Neuron (in vitro differentiated cells): ENCODE results near the gene ANKRD22.

Experiments
- H2AFZ ChIP-seq: one replicate; pipeline ENCODE4 v1.6.1; 2013; ENCODE audit warnings: low read depth, mild to moderate bottlenecking, inconsistent platforms, low read length, moderate library complexity
- H3K27me3 ChIP-seq: one replicate; pipeline ENCODE4 v1.6.1; 2013; ENCODE audit warnings: low read length; ENCODE audit not compliant: insufficient read depth
- H3K36me3 ChIP-seq: one replicate; pipeline ENCODE4 v1.6.1; 2013; ENCODE audit warnings: low read length; ENCODE audit not compliant: insufficient read depth
- H3K4me1 ChIP-seq: one replicate; pipeline ENCODE4 v1.6.1; 2013; ENCODE audit warnings: low read length; ENCODE audit not compliant: insufficient read depth
- H3K4me3 ChIP-seq: 2 replicates; pipeline ENCODE4 v1.5.1; 2013; ENCODE audit warnings: mild to moderate bottlenecking, low read length, moderate library complexity
- H3K9me3 ChIP-seq: one replicate; pipeline ENCODE4 v1.6.1; 2013; ENCODE audit warnings: low read length

The ANKRD22 gene

DNA sequence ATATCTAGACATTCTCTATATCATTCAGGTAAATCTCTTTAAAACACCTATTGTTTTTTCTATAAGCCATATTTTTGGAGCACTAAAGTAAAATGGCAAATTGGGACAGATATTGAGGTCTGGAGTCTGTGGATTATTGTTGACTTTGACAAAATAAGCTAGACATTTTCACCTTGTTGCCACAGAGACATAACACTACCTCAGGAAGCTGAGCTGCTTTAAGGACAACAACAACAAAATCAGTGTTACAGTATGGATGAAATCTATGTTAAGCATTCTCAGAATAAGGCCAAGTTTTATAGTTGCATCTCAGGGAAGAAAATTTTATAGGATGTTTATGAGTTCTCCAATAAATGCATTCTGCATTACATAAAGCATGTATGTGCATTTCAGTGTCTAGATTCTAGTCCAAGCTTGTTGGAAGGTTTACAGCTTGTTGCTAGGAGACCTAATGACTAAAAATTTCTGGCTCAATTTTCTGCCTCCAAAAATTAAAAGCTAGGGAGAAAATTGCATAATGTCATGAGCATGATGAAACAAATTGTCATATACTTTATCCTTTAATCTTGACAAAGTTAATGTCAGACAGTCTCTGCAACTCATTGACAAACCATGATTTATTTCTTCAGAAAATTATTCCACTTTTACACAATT, 30.8 kb downstream of the ANKRD22 start:
- Histone ChIP-seq H3K9me3 (no peaks in the 10 kb centered on the region), H3K4me3 (no peak overlapping the region), H3K27me3 (no peaks in the 10 kb centered on the region), H2AFZ (no peak overlapping the region), H3K4me1 (no peaks in the 10 kb centered on the region), H3K36me3 (no peaks in the 10 kb centered on the region)

DNA sequence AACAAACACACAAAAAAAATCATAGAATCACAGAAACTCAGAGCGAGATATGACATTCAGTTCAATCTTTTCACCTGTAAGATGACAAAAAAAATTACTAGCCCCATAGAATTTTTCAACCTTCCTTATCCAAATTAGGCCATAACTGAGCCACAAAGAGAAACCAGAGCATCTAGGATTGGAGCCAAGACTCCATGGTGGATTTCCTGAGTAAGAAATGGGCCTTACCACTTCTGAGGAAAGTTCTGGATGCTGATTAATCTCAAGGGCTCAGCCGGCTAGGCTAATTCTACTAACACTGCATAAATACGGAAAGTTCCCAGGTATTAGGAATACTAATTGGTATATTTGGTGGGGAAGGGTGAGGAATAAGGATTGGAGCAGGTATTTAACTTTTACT, 32.4 kb downstream of the ANKRD22 start:
- Histone ChIP-seq H3K4me3 (no peak overlapping the region), H3K36me3 (no peaks in the 10 kb centered on the region), H3K9me3 (no peaks in the 10 kb centered on the region), H2AFZ (no peak overlapping the region), H3K27me3 (no peaks in the 10 kb centered on the region), H3K4me1 (no peaks in the 10 kb centered on the region)

DNA sequence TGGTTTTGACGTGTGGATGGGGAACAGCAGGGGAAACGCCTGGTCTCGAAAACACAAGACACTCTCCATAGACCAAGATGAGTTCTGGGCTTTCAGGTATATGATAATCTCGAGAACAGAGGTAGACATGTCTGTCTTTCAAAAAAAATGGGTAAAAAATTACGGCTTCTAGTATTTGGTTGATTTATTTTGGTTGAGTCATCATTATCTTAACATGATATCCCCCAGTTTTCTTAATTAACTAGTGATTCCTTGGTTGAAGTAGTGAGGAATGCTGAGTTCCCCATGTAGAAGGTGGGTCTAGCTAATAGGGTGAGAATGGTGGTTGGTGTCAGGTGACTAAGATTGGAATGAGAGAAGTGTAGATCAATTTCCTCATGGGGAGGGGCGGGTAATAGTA, 38.4 kb downstream of the ANKRD22 start:
- Histone ChIP-seq H3K27me3 (peaks cover 7% of the 10 kb centered on the region), H3K9me3 (no peaks in the 10 kb centered on the region), H3K4me3 (no peak overlapping the region), H3K36me3 (no peaks in the 10 kb centered on the region), H2AFZ (no peak overlapping the region), H3K4me1 (no peaks in the 10 kb centered on the region)

DNA sequence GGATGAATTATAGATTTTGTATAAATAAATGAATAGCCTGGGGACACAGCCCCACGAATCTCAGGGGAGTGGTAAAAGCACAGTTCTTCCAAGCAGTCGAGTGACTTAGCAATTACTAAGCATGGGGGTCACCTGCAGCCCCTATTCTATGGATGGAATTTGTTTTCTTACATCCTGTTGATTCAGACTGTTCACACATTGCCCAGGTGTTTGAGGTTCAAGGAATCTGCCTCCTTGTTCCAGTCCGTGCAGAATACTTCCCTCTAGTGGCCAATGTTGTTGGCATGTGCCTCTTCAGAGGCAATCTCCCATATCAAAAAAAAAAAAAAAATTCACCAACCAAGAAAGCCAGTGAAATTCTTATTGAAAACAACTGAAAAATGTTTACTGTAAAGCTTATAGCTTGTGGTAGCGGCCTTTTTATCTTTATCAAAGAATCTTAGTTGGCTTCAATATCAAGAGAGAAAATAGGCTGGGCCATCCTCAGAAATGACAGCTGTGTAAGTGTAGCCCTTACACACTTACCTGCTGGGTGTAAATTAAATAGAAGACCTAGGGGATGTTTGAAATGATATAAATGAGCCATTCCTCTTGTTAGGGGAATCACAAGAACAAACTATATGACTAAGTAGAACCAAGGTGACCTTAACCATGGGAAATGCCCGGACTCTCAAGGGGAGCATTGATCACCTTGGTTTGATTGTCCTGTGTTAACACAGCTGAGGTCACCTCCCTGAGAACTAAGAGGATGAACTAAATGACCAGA, 41.3 kb downstream of the ANKRD22 start:
- Histone ChIP-seq H3K27me3 (peaks cover 8% of the 10 kb centered on the region), H3K4me1 (no peaks in the 10 kb centered on the region), H3K4me3 (no peak overlapping the region), H2AFZ (no peak overlapping the region), H3K36me3 (no peaks in the 10 kb centered on the region), H3K9me3 (no peaks in the 10 kb centered on the region)

DNA sequence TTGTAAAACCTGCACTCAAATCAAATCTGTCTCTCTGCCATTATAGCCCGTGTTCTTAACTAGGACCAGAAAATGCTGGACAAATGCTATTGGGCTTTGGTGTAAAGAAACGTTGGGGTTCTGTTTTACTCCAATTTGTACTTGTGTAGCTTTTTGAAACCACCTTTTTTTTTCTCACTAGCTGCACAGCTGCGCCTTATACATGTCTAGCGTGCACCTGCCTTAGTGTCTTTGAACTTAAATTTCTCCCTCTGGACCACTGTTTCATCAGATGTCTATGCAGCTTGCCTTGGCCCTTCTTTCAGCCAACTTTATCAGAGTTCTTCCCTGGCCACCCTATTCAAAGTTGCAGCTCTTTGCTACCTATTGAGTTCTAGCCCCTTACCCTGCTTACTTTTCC, 42.0 kb downstream of the ANKRD22 start:
- Histone ChIP-seq H3K36me3 (no peaks in the 10 kb centered on the region), H3K9me3 (no peaks in the 10 kb centered on the region), H2AFZ (no peak overlapping the region), H3K27me3 (peaks cover 8% of the 10 kb centered on the region), H3K4me1 (no peaks in the 10 kb centered on the region), H3K4me3 (no peak overlapping the region)

DNA sequence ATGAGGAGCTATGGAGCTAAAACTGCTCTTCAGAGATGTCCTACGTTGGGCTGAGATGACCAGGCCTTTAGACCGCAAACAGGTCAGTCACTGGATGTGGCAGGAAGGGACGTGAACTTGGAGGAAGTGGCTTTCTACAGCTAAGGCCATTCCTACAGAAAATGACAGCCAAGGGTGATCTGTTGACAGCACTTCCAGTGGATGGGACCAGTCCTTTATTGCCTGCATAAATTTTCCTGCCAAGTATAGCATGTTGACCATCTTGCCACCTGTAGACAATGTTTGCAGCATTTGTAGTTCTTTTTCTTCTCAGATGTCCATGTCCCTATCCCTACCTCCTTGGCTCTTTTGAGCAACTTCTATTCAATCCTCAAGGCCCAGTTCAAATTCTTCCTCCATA, 45.7 kb downstream of the ANKRD22 start:
- Histone ChIP-seq H3K9me3 (no peaks in the 10 kb centered on the region), H3K36me3 (no peaks in the 10 kb centered on the region), H3K4me3 (no peak overlapping the region), H3K4me1 (no peaks in the 10 kb centered on the region), H2AFZ (no peak overlapping the region), H3K27me3 (peaks cover 4% of the 10 kb centered on the region)

DNA sequence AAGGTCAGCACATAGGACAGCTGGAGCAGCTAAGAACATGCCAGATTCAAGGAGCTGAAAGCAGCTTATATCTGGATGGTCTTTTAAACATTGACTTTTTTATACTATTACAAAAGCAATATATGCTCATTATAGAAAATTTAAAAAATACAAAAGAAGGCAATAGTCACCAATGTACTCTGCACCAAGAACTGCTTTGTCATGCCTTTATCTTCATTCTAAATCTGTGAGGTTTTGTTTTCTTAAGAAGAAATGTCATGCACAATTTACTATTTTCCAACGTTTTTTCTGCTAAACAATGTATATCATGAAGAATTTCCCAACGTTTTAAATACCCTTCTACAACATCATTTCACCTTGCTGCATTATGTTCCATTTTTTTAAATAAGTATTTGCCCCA, 46.3 kb downstream of the ANKRD22 start:
- Histone ChIP-seq H3K4me3 (no peak overlapping the region), H3K36me3 (no peaks in the 10 kb centered on the region), H2AFZ (no peak overlapping the region), H3K4me1 (no peaks in the 10 kb centered on the region), H3K9me3 (no peaks in the 10 kb centered on the region), H3K27me3 (peaks cover 2% of the 10 kb centered on the region)

DNA sequence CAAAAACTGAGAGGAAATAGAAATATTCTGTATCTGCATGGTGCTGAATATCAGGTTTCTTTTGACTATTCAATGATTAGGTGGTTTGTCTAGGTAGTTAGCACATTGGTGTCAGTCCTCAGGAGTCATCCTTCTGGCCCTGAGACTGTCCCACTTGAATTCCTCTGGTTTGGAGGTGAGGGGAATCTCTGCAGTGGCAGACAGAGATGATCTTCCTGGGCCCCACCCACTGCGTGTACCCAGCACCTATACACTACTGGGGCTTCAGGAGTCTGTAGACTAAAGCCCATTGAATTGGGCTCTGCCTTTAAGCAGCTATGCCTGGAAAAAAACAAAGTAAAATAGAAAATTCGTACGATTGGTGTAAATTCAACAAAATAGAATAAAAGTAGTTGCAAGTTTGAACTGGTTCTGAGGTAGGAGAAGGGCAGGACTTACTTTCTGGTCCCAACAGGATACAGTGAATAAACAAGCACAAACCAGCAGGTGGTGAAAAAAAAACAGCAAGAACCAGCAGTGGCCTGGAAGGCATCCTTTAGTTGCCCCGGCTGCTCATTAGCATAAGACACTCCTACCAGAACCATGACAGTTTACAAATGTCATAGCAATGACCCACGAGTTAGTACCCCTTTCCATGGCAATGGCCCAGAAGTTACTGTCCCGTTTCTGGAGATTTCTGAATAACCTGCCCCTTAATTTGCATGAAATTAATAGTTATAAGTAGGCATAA, 47.4 kb downstream of the ANKRD22 start:
- Histone ChIP-seq H3K9me3 (no peaks in the 10 kb centered on the region), H3K4me1 (no peaks in the 10 kb centered on the region), H3K4me3 (no peak overlapping the region), H3K36me3 (no peaks in the 10 kb centered on the region), H2AFZ (no peak overlapping the region), H3K27me3 (peaks cover 2% of the 10 kb centered on the region)

DNA sequence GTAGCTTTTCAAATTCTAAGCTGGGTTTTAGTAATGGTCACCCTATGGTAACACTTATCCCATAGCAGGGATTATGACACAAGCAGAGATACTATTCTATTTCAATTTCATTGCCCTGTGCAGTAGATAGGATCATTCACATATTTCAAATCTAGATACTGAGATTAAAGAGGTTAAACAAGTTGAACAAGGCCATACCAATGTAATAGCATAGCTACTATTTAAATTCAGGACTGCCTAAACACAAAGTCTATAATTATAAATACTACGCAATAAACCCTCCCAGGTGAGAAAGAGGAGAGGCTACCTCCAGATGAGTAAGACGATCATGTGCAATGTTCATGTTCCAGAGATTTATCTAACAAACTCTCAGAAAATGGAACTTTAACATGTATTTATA, 48.0 kb downstream of the ANKRD22 start:
- Histone ChIP-seq H3K9me3 (no peaks in the 10 kb centered on the region), H2AFZ (no peak overlapping the region), H3K36me3 (no peaks in the 10 kb centered on the region), H3K27me3 (peaks cover 2% of the 10 kb centered on the region), H3K4me1 (no peaks in the 10 kb centered on the region), H3K4me3 (no peak overlapping the region)

DNA sequence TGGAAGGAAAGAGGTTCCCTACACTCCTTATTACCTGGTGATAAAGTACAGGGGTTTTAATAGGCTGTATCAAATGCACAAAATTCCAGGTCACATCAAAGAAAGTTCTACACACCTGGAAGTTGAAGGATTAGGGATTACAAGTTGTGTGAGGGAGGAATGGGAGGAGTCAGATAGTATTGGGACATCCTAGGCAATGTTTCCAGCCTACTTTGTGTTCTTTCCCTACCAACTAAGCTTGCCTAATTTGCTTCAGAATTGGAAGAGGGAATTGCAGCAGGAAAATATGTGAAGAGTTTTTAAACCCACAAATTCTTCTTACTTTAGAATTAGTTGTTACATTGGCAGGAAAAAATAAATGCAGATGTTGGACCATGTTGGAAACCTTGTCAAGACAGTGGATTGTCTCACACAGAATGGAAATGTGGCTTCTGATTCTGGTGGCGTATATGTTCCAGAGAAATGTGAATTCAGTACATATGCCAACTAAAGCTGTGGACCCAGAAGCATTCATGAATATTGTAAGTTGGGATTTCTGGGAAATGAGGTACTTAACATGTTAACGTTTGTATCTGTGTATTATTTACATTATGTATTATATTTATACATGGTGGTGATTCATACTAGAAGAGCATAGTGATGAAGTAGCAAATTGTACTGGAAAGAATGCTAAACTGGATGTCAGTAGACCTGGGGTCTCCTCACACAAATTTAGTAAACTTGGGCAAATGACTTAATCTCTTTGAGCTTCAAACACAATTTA, 48.9 kb downstream of the ANKRD22 start, which contains the start of gene LIPM:
LIPM (plus strand) TSS at position 208 of the 763 bp plus-strand sequence; CDS start at position 375, 167 bp downstream.
- Histone ChIP-seq H3K36me3 (no peaks in the 10 kb centered on the region), H3K9me3 (no peaks in the 10 kb centered on the region), H3K27me3 (no peaks in the 10 kb centered on the region), H3K4me3 (no peak within 1 kb of the TSS), H3K4me1 (no peaks in the 10 kb centered on the region), H2AFZ (no peak within 1 kb of the TSS)

DNA sequence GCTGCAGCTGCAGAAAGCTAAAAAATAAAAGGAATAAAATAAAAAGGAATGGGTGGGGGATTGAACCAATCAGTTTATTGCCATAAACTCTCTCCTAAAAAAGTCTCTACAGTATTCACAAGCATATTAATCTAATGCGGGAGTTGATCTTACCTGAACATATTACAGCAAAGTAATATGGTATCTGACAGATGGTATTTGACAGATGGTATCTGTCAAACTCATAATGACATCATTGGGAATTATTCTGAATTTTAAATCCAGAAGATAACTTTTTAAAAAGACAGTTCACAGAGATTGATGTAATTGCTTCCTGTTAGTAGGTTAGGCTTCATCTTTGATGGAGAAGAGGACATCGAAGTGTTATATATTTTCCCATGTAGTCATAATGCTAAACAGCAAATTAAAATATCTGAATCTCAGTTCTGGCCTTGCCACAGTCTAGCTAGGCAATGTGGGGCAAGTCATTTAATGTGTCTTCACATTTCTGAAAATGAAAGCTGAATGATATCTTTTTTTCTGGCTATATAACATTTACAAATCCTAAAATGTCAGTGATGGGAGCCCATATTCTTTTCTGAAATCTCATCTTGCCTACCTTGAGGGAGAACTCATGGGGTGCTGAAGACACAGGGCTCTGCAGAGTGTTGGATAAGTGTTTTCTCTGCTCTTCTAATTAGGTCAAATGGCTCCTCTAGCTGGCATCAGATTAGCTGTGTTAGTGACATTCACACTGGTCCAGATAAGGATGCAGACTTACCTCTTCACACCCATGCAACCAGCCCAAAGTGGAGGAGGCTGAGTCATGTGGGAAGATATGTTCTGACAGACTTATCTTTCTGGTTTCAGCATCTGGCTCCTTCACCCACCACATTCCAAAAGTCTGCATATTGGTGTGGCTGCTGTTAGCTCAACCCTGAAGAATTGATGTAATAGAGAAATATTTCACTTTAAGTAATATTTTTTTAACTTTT, 51.2 kb downstream of the ANKRD22 start:
- H3K36me3 ChIP-seq = no peaks in the 10 kb centered on the region
- no peaks in the 10 kb centered on the region for H3K9me3 ChIP-seq
- no peak overlapping the region for H2AFZ ChIP-seq
- no peak overlapping the region for H3K4me3 ChIP-seq
- H3K4me1 ChIP-seq = no peaks in the 10 kb centered on the region
- H3K27me3 ChIP-seq = no peaks in the 10 kb centered on the region

DNA sequence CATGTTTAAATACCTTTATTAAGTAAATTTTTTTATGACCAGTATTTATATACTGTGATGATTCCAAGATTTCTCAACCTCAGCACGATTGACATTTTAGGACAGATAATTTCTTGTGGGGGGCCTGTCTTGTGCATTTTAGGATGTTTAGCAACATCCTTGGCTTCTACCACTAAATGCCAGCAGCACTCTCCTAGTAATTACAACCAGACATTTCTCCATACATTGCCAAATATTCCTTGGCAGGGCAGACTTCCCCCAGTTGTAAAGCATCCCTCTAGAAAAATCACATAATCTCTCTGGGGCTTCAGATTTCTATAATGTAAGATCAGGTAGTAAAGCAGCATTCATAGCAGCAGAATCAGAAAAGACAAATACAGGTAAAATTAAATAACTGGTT, 56.9 kb downstream of the ANKRD22 start:
- no peaks in the 10 kb centered on the region for H3K4me1 ChIP-seq
- H3K27me3 ChIP-seq = no peaks in the 10 kb centered on the region
- H3K36me3 ChIP-seq = no peaks in the 10 kb centered on the region
- H2AFZ ChIP-seq = no peak overlapping the region
- H3K4me3 ChIP-seq = no peak overlapping the region
- H3K9me3 ChIP-seq = no peaks in the 10 kb centered on the region
